Dendritic cell treated with granulocyte-macrophage colony-stimulating factor and Interleukin-4, amounts not matched to agents 40 ng/mL and 50 ng/mL, for 4 days (primary cell): ENCODE measurements around the gene DCBLD1.
"Not testable (repeated sequence)": the region's sequence is repeated elsewhere in the genome, so short reads cannot be mapped to it uniquely, and the experiment has no call there.

Experiments used
- H3K27ac Mint-ChIP-seq: one replicate; pipeline ENCODE4 v1.8.0; 2022; ENCODE audit warnings: mild to moderate bottlenecking, mixed read lengths
- H3K27me3 Mint-ChIP-seq: one replicate; pipeline ENCODE4 v1.8.0; 2022; ENCODE audit warnings: mild to moderate bottlenecking, mixed read lengths
- H3K36me3 Mint-ChIP-seq: one replicate; pipeline ENCODE4 v1.8.0; 2022; ENCODE audit warnings: low read depth, mixed read lengths
- H3K4me1 Mint-ChIP-seq: one replicate; pipeline ENCODE4 v1.8.0; 2022; ENCODE audit warnings: low read depth, mixed read lengths
- H3K4me3 Mint-ChIP-seq: one replicate; pipeline ENCODE4 v1.8.0; 2022; ENCODE audit warnings: mild to moderate bottlenecking, moderate library complexity, mixed read lengths
- H3K9me3 Mint-ChIP-seq: one replicate; pipeline ENCODE4 v1.8.0; 2022; ENCODE audit warnings: mixed read lengths
- intact Hi-C: fragments of 100-400 bp; cut with micrococcal nuclease; formaldehyde crosslinking; loops from one replicate; pipeline ENCODE4 v1.15.0; 2022

Gene DCBLD1

DNA sequence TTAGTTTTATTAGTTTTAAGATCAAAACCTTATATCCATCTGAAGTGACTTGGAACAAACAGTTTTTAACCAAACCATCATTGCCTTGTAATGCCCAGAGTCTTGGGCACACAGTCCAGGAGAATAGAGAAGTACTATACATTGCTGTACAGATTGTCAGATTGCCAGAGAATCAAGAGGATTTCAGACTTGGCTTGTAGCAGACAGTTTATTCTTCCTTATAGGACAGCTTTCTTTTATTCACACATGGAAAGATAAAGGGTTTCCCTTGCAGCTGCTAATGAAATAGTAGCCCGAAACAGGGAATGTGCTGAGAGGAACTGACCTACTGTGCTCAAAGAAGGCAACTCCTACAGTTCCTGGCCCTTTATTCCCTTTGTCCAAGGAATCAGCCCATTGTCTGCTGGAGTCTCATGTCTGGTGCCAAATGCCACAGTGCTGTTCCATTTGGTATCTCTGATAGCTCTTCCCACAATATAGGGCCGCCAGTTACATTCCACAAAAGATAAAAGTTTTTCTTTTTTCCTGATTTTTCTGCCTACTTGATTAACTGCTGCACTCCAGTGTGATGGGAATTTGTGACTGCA lies 30.6 kb downstream of the DCBLD1 start:
- no peaks in the 10 kb centered on the region for H3K9me3 Mint-ChIP-seq
- peaks cover 4% of the 10 kb centered on the region for H3K36me3 Mint-ChIP-seq
- no peak overlapping the region for H3K4me3 Mint-ChIP-seq
- H3K4me1 Mint-ChIP-seq, result no peaks in the 10 kb centered on the region
- H3K27ac Mint-ChIP-seq, result no peak overlapping the region
- H3K27me3 Mint-ChIP-seq, result no peaks in the 10 kb centered on the region
- intact Hi-C loops, result no loop called here

DNA sequence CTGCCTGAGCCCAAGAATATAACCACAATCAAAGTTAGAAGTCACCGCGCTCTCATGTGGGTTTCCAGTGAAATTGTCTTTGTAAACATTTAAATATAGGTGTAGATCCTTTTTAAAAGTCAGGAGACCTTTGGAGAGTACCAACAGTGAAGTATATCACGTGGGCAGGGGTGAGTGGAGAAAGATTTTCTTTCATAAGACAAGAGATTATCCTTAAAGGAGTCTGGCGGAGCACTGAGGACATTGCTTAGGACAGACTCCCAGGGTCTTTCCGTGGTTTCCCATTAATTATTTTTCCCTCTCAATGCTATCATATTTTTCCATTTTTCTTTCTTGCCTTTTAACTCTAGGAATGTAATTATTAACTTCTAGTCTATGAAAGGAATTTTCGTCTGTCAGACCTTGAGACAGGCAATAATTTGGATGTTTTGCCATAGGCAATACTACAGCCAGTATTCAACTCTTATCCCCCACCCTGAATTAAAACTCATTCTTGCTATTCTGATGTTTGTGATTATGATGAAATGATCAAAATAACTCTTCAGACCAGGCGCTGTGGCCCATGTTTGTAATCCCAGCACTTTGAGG lies 31.4 kb downstream of the DCBLD1 start:
- Mint-ChIP-seq H3K27ac (no peak overlapping the region), H3K4me1 (no peaks in the 10 kb centered on the region), H3K36me3 (peaks cover 4% of the 10 kb centered on the region), H3K27me3 (no peaks in the 10 kb centered on the region), H3K4me3 (no peak overlapping the region), H3K9me3 (no peaks in the 10 kb centered on the region)
- intact Hi-C loops, result no loop called here

DNA sequence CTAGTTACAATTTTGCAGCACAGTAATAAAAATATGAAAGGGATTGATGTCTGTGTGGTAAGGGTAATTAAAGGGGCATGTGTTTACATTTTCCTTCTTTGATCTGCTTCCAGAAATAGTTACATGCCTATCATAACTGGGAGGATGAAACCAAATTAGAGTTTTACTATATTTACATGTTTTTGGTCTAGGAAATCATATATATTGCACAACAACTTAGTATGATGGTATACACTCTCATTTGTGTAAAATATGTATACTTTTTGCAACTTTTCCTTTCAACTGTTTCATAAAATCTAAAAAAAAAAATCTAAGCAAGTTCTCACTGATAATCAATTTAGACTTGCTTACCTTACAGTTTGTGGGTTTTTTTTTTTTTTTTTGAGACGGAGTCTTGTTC lies 32.2 kb downstream of the DCBLD1 start:
- H3K27me3 Mint-ChIP-seq, result no peaks in the 10 kb centered on the region
- H3K4me3 Mint-ChIP-seq, result no peak overlapping the region
- intact Hi-C loops, result no loop called here
- peaks cover 4% of the 10 kb centered on the region for H3K36me3 Mint-ChIP-seq
- H3K4me1 Mint-ChIP-seq, result no peaks in the 10 kb centered on the region
- H3K27ac Mint-ChIP-seq, result no peak overlapping the region
- H3K9me3 Mint-ChIP-seq, result no peaks in the 10 kb centered on the region

DNA sequence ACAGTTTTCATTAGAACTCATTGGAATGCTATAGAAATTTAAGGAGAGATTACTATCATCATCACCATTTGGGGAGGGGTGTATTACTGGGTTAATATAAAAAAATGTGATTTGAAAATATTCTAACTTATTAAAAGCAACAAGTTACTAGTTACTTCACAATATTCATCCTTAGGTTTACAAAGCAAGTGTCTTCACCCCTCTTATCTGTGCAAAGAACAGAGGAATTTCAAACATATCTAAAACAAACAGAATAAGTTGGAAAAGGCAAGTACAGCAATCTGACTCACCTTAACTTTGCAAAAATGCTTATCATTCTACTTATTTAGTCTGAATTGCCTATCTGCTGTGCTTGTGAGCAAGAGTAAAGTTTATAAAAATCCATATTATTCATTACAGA lies 32.9 kb downstream of the DCBLD1 start:
- Mint-ChIP-seq H3K4me1 (no peaks in the 10 kb centered on the region), H3K27me3 (no peaks in the 10 kb centered on the region), H3K9me3 (no peaks in the 10 kb centered on the region), H3K27ac (no peak overlapping the region), H3K36me3 (peaks cover 4% of the 10 kb centered on the region), H3K4me3 (no peak overlapping the region)
- intact Hi-C loops, result no loop called here

DNA sequence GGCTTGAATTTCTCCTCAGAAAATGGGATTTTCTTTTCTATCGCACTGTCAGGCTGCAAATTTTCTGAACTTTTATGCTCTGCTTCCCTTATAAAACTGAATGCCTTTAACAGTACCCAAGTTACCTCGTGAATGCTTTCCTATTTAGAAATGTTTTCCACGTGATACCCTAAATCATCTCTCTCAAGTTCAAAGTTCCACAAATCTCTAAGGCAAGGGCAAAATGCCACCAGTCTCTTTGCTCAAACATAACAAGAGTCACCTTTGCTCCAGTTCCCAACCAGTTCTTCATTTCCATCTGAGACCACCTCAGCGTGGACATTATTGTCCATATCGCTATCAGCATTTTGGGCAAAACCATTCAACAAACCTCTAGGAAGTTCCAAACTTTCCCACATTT lies 35.5 kb downstream of the DCBLD1 start:
- H3K36me3 Mint-ChIP-seq, H3K9me3 Mint-ChIP-seq, H3K27me3 Mint-ChIP-seq, intact Hi-C loops, H3K4me1 Mint-ChIP-seq, H3K27ac Mint-ChIP-seq, H3K4me3 Mint-ChIP-seq: not testable (repeated sequence)

DNA sequence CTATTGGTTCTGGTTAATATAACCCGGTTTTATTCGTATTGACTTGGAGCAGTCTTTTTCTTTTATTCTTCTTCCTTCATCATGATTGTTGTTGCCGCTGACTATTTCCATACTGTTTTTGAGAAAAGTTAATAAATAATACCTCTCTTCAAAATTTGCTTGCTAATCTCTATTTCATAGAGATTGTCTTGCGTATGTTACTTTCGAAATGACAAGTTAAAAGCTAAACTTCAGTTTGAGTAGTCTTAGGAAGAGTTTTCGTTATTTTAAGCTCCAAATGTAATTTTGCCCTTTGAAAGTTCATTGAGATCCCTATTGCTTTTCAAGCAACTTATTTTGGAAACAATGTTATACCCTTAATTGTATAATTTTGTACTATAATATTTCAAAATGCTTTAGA lies 36.4 kb downstream of the DCBLD1 start:
- Mint-ChIP-seq H3K4me1 (no peaks in the 10 kb centered on the region), H3K36me3 (peaks cover 4% of the 10 kb centered on the region), H3K27me3 (no peaks in the 10 kb centered on the region), H3K4me3 (no peak overlapping the region), H3K9me3 (no peaks in the 10 kb centered on the region), H3K27ac (no peak overlapping the region)
- intact Hi-C loops, result no loop called here

DNA sequence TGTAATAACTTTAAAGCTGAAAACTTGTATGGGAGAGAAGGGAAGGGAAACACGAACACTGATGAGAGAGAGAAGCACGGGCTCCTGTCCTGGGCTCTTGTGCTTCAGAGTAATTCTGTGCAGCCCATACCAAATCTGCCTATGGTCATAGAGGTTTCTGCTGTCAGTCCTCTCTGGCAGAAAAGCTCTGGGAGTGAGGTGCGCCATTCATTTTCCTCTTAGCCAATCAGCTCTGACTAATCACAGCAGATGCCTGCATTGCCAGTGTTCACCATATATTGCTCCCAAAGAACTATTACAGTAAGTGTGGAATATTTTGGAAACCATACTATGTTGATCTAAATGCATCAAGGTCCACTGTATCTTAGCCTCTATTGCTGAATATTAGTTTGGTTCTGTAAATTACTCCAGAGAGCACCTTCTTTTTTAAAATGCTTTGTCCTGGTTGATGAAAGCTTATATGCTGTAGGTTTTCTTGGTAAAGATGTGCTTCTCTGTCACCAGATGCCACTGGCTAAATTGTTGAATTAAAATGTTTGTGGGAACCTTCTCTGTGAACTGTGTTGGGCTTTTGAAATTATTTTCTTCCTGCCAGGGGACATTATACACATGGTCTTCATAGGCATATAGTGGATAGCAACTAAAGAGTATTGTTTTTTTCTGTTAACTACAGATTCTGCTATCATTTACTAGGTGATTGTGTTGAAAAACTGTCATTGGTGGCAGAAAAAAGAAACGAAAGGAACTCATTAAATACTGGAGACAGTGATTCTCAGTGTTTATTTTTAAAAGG lies 38.3 kb downstream of the DCBLD1 start:
- intact Hi-C loops, result no loop called here
- H3K27ac Mint-ChIP-seq, result no peak overlapping the region
- H3K4me1 Mint-ChIP-seq, result no peaks in the 10 kb centered on the region
- H3K4me3 Mint-ChIP-seq, result no peak overlapping the region
- no peaks in the 10 kb centered on the region for H3K27me3 Mint-ChIP-seq
- peaks cover 4% of the 10 kb centered on the region for H3K36me3 Mint-ChIP-seq
- H3K9me3 Mint-ChIP-seq, result no peaks in the 10 kb centered on the region

DNA sequence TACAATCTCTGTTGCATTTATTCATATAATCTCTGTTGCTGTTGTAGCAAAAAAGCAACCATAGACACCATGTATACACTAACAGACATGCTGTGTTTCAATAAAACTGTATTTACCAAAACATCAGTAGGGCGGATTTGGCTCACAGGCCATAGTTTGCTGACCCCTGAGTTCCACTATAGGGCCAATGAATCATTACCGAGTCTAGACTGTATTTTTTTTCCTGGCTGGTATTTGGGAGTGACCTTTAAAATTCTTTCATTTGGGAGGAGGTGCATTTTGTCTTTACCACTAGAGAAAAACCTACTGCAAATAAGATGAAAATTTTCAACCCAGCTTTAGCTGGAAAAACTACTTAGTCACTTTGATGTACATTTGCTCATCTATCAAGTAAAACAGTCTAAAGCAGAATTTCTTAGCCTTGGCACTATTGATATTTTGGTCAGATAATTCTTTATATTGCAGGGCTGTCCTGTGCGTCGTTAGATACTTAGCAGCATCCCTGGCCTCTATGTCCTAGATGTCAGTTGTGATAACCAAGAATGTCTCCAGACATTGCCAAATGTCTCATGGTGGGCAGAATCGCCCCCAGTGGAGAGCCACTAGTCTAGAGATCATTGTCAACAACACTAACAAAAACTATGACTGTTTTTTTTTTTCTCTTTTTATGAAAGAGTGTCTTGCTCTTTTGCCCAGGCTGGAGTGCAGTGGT lies 39.5 kb downstream of the DCBLD1 start:
- peaks cover 4% of the 10 kb centered on the region for H3K36me3 Mint-ChIP-seq
- no peaks in the 10 kb centered on the region for H3K27me3 Mint-ChIP-seq
- H3K9me3 Mint-ChIP-seq, result no peaks in the 10 kb centered on the region
- H3K4me1 Mint-ChIP-seq, result no peaks in the 10 kb centered on the region
- H3K4me3 Mint-ChIP-seq, result no peak overlapping the region
- H3K27ac Mint-ChIP-seq, result no peak overlapping the region
- intact Hi-C loops, result no loop called here

DNA sequence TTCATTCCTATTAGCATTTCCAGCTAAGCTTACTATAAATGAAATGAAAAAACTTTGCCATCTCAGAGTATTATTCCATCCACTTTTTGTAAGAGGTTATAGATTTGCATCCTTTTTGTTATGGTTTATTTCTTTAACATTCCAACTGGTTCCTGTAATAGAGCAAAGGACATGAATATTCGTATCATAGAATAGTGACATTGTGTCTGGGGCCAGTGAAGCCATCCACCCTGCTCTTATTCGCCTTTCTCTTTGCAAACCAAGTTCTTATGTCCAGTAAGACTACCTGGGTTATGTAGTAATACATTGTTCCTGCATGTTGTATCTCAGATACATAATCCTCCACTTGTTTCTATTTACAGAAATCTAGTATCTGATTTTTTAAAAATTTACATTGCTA lies 43.1 kb downstream of the DCBLD1 start:
- no peaks in the 10 kb centered on the region for H3K27me3 Mint-ChIP-seq
- intact Hi-C loops, result no loop called here
- H3K27ac Mint-ChIP-seq, result no peak overlapping the region
- H3K4me1 Mint-ChIP-seq, result no peaks in the 10 kb centered on the region
- H3K9me3 Mint-ChIP-seq, result no peaks in the 10 kb centered on the region
- H3K4me3 Mint-ChIP-seq, result no peak overlapping the region
- no peaks in the 10 kb centered on the region for H3K36me3 Mint-ChIP-seq

DNA sequence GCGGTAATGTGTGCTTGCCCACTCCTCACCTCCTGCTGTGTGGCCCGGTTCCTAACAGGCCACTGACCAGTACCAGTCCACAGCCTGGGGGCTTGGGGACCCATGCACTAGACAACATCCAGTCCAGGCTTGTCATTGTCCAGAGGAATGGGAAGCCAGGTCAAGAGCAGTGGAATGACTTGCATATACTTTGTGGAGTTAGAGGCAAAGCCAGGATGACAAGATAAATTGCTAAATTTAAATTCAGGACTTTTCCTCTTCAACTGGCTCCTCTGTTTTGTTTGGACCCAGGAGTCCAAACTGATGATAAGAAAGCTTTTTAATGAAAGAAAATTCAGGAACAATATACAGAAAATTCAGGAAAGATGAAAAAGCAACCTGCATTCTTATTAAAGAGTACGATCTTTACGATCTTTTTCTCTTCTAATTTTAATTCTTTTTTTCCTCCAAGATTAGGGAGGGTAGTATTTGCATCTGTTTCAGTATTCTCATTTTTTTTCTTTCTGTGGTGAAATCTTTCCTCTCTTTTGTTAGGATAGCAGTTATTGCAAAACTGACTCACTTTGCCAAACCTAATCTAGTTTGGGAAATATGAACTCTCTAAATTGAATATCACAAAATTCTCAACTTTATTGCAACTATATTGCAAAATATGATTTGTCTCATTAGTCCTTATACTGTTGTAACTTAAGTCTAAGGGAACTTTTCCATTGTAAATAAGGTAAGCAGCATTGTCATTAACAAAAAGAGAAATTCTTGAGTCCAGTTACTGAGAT lies 48.2 kb downstream of the DCBLD1 start:
- no peak overlapping the region for H3K4me3 Mint-ChIP-seq
- H3K27me3 Mint-ChIP-seq, result no peaks in the 10 kb centered on the region
- no peaks in the 10 kb centered on the region for H3K36me3 Mint-ChIP-seq
- H3K9me3 Mint-ChIP-seq, result no peaks in the 10 kb centered on the region
- intact Hi-C loops, result no loop called here
- H3K27ac Mint-ChIP-seq, result no peak overlapping the region
- no peaks in the 10 kb centered on the region for H3K4me1 Mint-ChIP-seq

DNA sequence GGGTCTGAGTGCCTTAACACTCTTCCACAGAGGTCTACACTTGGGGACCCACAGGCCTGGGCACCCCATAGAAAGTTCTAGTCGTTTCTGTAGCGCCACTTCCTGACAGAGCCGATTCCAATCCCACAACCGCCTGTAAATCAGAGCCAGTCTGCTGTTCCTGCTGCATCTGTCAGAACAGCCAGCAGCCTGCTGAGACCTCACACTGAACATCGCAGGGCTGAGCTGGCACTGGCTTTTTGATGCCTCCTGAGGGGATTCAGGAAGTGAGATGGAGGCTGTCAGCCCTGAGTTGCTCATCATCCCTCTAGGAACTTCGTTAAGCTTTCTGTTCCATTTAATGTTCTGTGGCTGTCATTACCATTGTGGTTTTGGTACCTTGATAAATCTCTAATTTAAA lies 48.9 kb downstream of the DCBLD1 start:
- H3K27me3 Mint-ChIP-seq, result no peaks in the 10 kb centered on the region
- intact Hi-C loops, result no loop called here
- peaks cover 2% of the 10 kb centered on the region for H3K36me3 Mint-ChIP-seq

DNA sequence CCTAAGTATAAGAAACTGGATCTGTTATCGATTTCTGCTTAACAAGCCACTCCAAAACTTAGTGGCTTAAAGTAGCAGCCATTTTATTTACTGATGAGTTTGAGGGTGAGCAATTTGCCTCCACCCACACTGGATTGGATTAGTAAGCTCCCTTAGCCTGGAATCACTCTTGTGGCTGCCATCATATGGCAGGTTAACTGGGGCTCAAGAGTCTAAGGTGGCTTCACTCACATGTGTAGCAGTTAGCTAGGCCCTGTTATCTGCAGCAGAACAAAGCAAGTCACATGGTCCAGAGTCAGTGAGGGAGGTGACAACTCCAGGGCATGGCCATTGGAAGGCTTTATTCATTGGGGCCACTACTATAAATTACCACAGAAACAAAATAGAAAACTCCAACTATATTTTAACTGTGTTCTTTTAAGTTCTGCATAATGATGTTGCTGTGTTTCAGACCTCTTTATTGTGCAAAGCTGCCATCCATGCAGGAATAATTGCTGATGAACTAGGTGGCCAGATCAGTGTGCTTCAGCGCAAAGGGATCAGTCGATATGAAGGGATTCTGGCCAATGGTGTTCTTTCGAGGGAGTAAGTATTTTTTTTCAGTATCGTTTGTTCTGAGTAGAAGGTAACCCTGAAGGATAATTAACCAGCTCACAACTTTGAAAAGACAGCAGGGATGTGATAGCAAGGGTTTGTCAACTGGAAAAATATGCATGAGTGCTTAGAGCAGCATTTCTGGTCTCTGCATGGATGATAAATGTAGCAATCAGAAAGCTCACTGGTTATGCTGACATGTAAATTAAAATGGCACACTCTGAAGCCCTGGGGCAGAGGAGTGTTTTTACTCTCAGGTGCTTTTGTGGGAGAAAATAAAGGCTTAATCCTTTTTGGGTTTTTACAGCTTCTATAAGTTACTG lies 49.6 kb downstream of the DCBLD1 start:
- Mint-ChIP-seq H3K36me3 (peaks cover 9% of the 10 kb centered on the region), H3K9me3 (no peaks in the 10 kb centered on the region), H3K4me3 (no peak overlapping the region), H3K27me3 (no peaks in the 10 kb centered on the region), H3K4me1 (no peaks in the 10 kb centered on the region), H3K27ac (no peak overlapping the region)
- intact Hi-C loops, result no loop called here

More for the DNA sequence above, 48.9 kb downstream of the DCBLD1 start:
- no peaks in the 10 kb centered on the region for H3K4me1 Mint-ChIP-seq
- no peak overlapping the region for H3K4me3 Mint-ChIP-seq
- no peak overlapping the region for H3K27ac Mint-ChIP-seq
- H3K9me3 Mint-ChIP-seq, result no peaks in the 10 kb centered on the region

DNA sequence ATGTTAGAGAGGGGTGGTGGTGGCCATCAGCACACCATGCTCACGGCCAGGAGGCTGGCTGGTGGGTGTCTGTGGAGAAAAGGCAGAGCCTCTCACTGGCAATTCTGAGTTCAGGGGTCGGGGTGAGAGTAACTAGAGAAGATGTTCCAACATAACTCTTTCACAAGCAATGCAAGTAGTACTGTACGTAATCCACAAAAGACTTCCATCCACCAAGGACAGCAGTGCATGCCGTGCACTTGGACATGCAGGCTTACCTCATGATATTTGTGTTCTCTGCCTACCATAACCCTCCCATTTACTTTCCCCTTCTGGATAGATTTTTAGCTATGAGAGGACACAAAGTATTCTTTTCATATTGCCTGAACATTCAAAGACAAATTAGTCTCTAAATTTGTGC lies 51.3 kb downstream of the DCBLD1 start:
- Mint-ChIP-seq H3K36me3 (peaks cover 18% of the 10 kb centered on the region), H3K9me3 (no peaks in the 10 kb centered on the region), H3K27ac (no peak overlapping the region), H3K27me3 (no peaks in the 10 kb centered on the region), H3K4me3 (no peak overlapping the region), H3K4me1 (no peaks in the 10 kb centered on the region)
- intact Hi-C loops, result no loop called here
